Osteoblast (primary cell): ENCODE measurements around the gene CD3G. TPM values are rescaled to one million over a fixed set of nuclear protein-coding genes. Genes with fewer than 3 reads are reported as not detected.

Source experiments
- DNase-seq: peaks from one replicate; pipeline ENCODE4 v3.0.0; 2011; ENCODE audit warnings: low spot score, mixed read lengths; ENCODE audit not compliant: insufficient read length; ENCODE audit errors: missing footprints
- H2AFZ ChIP-seq: 2 replicates; pipeline ENCODE4 v1.6.0; 2011; ENCODE audit warnings: mild to moderate bottlenecking, low read length
- H3K27ac ChIP-seq: 2 replicates; pipeline ENCODE4 v1.5.1; 2011; ENCODE audit warnings: mild to moderate bottlenecking, low read depth, low read length, moderate library complexity
- H3K27me3 ChIP-seq: 2 replicates; pipeline ENCODE4 v1.6.0; 2012; ENCODE audit warnings: mild to moderate bottlenecking, control low read depth, inconsistent platforms, low read length, moderate library complexity; ENCODE audit not compliant: insufficient read depth
- H3K36me3 ChIP-seq: 2 replicates; pipeline ENCODE4 v1.5.1; 2011; ENCODE audit warnings: mild to moderate bottlenecking, low read length, control low read depth, moderate library complexity; ENCODE audit not compliant: insufficient read depth
- H3K4me1 ChIP-seq: 2 replicates; pipeline ENCODE4 v1.5.1; 2011; ENCODE audit warnings: mild to moderate bottlenecking, low read length, control low read depth, moderate library complexity; ENCODE audit not compliant: insufficient read depth
- H3K4me2 ChIP-seq: 2 replicates; pipeline ENCODE4 v1.6.0; 2011; ENCODE audit warnings: mild to moderate bottlenecking, low read length; ENCODE audit not compliant: insufficient read depth
- H3K4me3 ChIP-seq: fragments of 200-600 bp; sonication (generic); 3 replicates; pipeline ENCODE4 v1.5.1; 2012; ENCODE audit warnings: mild to moderate bottlenecking, low read length, inconsistent platforms; ENCODE audit not compliant: insufficient read depth
- H3K79me2 ChIP-seq: 2 replicates; pipeline ENCODE4 v1.6.0; 2012; ENCODE audit warnings: mild to moderate bottlenecking, low read length, control low read depth, inconsistent platforms; ENCODE audit not compliant: insufficient read depth
- H3K9me3 ChIP-seq: 2 replicates; pipeline ENCODE4 v1.5.1; 2011; ENCODE audit warnings: low read depth, low read length, control low read depth
- H4K20me1 ChIP-seq: 2 replicates; pipeline ENCODE4 v1.6.0; 2012; ENCODE audit warnings: mild to moderate bottlenecking, low read length, control low read depth; ENCODE audit not compliant: insufficient read depth
- total RNA-seq: library from RNA; depleted of rRNA; stranded (reverse); fragments of >200 nt; gene quantifications from 2 replicates; pipeline ENCODE4 v1.2.3, GENCODE V29; 2012
- TF ChIP-seq, protein P1 (sequence below): IDR thresholded peaks from 2 replicates; pipeline ENCODE4 v1.5.1; 2011; ENCODE audit warnings: mild to moderate bottlenecking, low read depth, low read length, moderate library complexity; ENCODE audit errors: extremely low read depth

CD3G gene
- total RNA-seq, 1 donor = not detected

- DNase-seq = no peak
- no peaks in the 10 kb centered on the region for H3K4me1 ChIP-seq
- TF ChIP-seq, protein P1, sequence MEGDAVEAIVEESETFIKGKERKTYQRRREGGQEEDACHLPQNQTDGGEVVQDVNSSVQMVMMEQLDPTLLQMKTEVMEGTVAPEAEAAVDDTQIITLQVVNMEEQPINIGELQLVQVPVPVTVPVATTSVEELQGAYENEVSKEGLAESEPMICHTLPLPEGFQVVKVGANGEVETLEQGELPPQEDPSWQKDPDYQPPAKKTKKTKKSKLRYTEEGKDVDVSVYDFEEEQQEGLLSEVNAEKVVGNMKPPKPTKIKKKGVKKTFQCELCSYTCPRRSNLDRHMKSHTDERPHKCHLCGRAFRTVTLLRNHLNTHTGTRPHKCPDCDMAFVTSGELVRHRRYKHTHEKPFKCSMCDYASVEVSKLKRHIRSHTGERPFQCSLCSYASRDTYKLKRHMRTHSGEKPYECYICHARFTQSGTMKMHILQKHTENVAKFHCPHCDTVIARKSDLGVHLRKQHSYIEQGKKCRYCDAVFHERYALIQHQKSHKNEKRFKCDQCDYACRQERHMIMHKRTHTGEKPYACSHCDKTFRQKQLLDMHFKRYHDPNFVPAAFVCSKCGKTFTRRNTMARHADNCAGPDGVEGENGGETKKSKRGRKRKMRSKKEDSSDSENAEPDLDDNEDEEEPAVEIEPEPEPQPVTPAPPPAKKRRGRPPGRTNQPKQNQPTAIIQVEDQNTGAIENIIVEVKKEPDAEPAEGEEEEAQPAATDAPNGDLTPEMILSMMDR = no peak
- no peaks in the 10 kb centered on the region for H3K9me3 ChIP-seq
- H3K4me2 ChIP-seq = no peak overlapping the region
- no peak overlapping the region for H3K4me3 ChIP-seq
- no peak overlapping the region for H2AFZ ChIP-seq
- no peaks in the 10 kb centered on the region for H3K79me2 ChIP-seq
- H3K27me3 ChIP-seq = peaks cover 5% of the 10 kb centered on the region
- no peaks in the 10 kb centered on the region for H3K36me3 ChIP-seq
- no peaks in the 10 kb centered on the region for H4K20me1 ChIP-seq
- no peak overlapping the region for H3K27ac ChIP-seq
Observed at GRCh38 chr11:118339281-118339961, 4.7 kb upstream of the CD3G start.

DNA sequence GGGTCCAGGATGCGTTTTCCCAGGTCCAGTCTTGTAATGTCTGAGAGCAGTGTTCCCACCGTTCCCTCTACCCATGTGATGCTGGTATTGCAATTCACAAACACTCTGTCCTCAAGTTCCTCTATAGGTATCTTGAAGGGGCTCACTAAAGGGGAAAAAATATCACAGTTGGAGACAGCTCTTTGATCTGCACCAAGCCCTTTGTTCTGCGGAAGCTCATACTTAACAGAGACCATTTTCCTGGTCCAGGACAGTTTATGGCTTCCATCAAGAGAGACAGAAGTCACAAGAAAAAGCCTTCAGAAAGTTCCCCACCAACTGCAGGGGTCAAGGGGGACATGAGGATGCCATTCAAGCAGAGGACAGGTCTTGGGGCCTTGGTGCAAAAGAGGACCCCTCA is 3.7 kb upstream of the CD3G start:
- H3K4me3 ChIP-seq = no peak overlapping the region
- no peak for DNase-seq
- H3K27me3 ChIP-seq = peaks cover 5% of the 10 kb centered on the region
- H3K79me2 ChIP-seq = no peaks in the 10 kb centered on the region
- no peak overlapping the region for H3K4me2 ChIP-seq
- TF ChIP-seq, protein P1 = no peak
- H3K27ac ChIP-seq = no peak overlapping the region
- no peaks in the 10 kb centered on the region for H3K4me1 ChIP-seq
- no peaks in the 10 kb centered on the region for H3K9me3 ChIP-seq
- no peaks in the 10 kb centered on the region for H3K36me3 ChIP-seq
- H2AFZ ChIP-seq = no peak overlapping the region
- no peaks in the 10 kb centered on the region for H4K20me1 ChIP-seq

DNA sequence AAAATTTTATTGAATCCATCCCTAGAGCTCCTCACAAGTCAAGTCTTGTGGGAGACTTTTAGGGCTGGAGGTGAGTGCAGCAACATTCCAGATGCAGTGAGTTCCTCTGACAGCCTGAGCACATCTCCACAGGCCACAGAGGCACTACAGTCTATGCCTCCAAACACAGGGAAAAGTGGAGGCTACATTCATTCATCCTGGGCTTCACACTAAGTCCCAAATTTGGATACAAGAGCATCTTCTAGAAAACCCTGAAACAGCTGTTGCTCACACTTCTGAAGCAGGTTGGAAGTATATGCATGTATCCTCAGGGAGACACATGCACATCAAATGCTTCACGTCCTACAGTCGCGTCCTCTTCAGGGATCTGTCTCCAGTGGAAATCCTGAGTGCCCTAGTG is 2.9 kb upstream of the CD3G start:
- Histone ChIP-seq H3K9me3 (no peaks in the 10 kb centered on the region), H3K36me3 (no peaks in the 10 kb centered on the region), H3K4me3 (no peak overlapping the region), H2AFZ (no peak overlapping the region), H4K20me1 (no peaks in the 10 kb centered on the region), H3K4me2 (no peak overlapping the region), H3K27ac (no peak overlapping the region), H3K79me2 (no peaks in the 10 kb centered on the region), H3K27me3 (peaks cover 5% of the 10 kb centered on the region), H3K4me1 (no peaks in the 10 kb centered on the region)
- DNase-seq = no peak
- TF ChIP-seq, protein P1 = no peak

- Histone ChIP-seq H2AFZ (no peak overlapping the region), H3K4me3 (no peak overlapping the region), H4K20me1 (no peaks in the 10 kb centered on the region), H3K9me3 (no peaks in the 10 kb centered on the region), H3K4me2 (no peak overlapping the region), H3K27ac (no peak overlapping the region), H3K4me1 (no peaks in the 10 kb centered on the region), H3K27me3 (peaks cover 3% of the 10 kb centered on the region), H3K79me2 (no peaks in the 10 kb centered on the region), H3K36me3 (no peaks in the 10 kb centered on the region)
- no peak for DNase-seq
- TF ChIP-seq, protein P1 = no peak
Observed at GRCh38 chr11:118341815-118342489, 2.2 kb upstream of the CD3G start.
